Stimulated activated CD4-positive, alpha-beta T cell treated with anti-CD3 and anti-CD28 coated beads, Interleukin-12 subunit alpha, Interleukin-12 subunit beta, amount 100 ng/mL, for 24 hours (primary cell): ENCODE data around the gene ZNF609.

Experiments
- DNase-seq, 2 experiments: peaks; one replicate each; pipeline ENCODE4 v3.0.0-alpha.2; 2020; ENCODE audit warnings: low read depth in 2 of 2

ZNF609 gene

GRCh38 chr15:64535460-64536243, 75.3 kb downstream of the ZNF609 start:
- DNase-seq, result no peak

GRCh38 chr15:64536244-64536836, 76.0 kb downstream of the ZNF609 start:
- no peak for DNase-seq

- no peak for DNase-seq
These were observed 81.7 kb downstream of the ZNF609 start for GRCh38 chr15:64542091-64542490.

- DNase-seq, result no peak
These were observed 84.1 kb downstream of the ZNF609 start for GRCh38 chr15:64544450-64544849.

- DNase-seq, result no peak
These were observed 86.9 kb downstream of the ZNF609 start for GRCh38 chr15:64547275-64547674.

GRCh38 chr15:64548235-64548634, 87.9 kb downstream of the ZNF609 start:
- DNase-seq, result no peak

- no peak for DNase-seq
These were observed 89.5 kb downstream of the ZNF609 start for GRCh38 chr15:64549860-64550259.

- DNase-seq, result no peak
These were observed 92.0 kb downstream of the ZNF609 start for GRCh38 chr15:64552281-64552948.

- DNase-seq, result no peak
These were observed 98.2 kb downstream of the ZNF609 start for GRCh38 chr15:64558460-64559179.

- DNase-seq, result no peak
These were observed 98.9 kb downstream of the ZNF609 start for GRCh38 chr15:64559243-64559642.

- DNase-seq, result no peak
These were observed 100.1 kb downstream of the ZNF609 start for GRCh38 chr15:64560501-64560900.

GRCh38 chr15:64560998-64561397, 100.6 kb downstream of the ZNF609 start:
- DNase-seq, result no peak

- no peak for DNase-seq
These were observed 101.7 kb downstream of the ZNF609 start for GRCh38 chr15:64562003-64562640.

- no peak for DNase-seq
These were observed 105.7 kb downstream of the ZNF609 start for GRCh38 chr15:64566102-64566501.

GRCh38 chr15:64566629-64567427, 106.5 kb downstream of the ZNF609 start:
- DNase-seq, result no peak

- DNase-seq, result no peak
These were observed 108.4 kb downstream of the ZNF609 start for GRCh38 chr15:64568765-64569164.

- no peak for DNase-seq
These were observed 111.5 kb downstream of the ZNF609 start for GRCh38 chr15:64571857-64572291.

- DNase-seq, result no peak
These were observed 112.5 kb downstream of the ZNF609 start for GRCh38 chr15:64572856-64573255.

GRCh38 chr15:64574301-64575017, 114.1 kb downstream of the ZNF609 start:
- DNase-seq, result no peak

- no peak for DNase-seq
These were observed 120.5 kb downstream of the ZNF609 start for GRCh38 chr15:64580696-64581407.
